Cardiac muscle cell (in vitro differentiated cells and primary cell): ENCODE data around the gene CD247. TPM values are rescaled to one million over a fixed set of nuclear protein-coding genes. Genes with fewer than 3 reads are reported as not detected.

Source experiments
- DNase-seq, 2 donors: peaks; one replicate each; pipeline versions ENCODE4 v3.0.0 to v3.0.0-alpha.2; 2010 to 2017; ENCODE audit warnings: low read depth in 1 of 2, low spot score in 1 of 2
- H3K27ac ChIP-seq: fragments of 200-600 bp; sonication (generic); 2 replicates; pipeline ENCODE4 v1.5.1; 2016
- H3K27me3 ChIP-seq: fragments of 200-600 bp; sonication (generic); 2 replicates; pipeline ENCODE4 v1.6.0; 2016; ENCODE audit warnings: control low read depth
- H3K36me3 ChIP-seq: fragments of 200-600 bp; sonication (generic); 2 replicates; pipeline ENCODE4 v1.5.1; 2016; ENCODE audit warnings: control low read depth
- H3K4me1 ChIP-seq: fragments of 200-600 bp; sonication (generic); 2 replicates; pipeline ENCODE4 v1.8.1; 2017; ENCODE audit warnings: low read depth, mild to moderate bottlenecking, mixed run types
- H3K4me3 ChIP-seq: fragments of 200-600 bp; sonication (generic); 2 replicates; pipeline ENCODE4 v1.5.1; 2016; ENCODE audit warnings: mild to moderate bottlenecking
- H3K9me3 ChIP-seq: fragments of 200-600 bp; sonication (generic); 2 replicates; pipeline ENCODE4 v1.5.1; 2017; ENCODE audit warnings: low read depth, mild to moderate bottlenecking, control low read depth
- polyA plus RNA-seq: library from polyadenylated mRNA; unstranded; fragments of >200 nt; fragmentation: Nextera tagmentation; extraction: Ambion mirVana; gene quantifications from 2 replicates; pipeline ENCODE4 v1.2.1, GENCODE V29; 2016
- total RNA-seq: library from RNA; depleted of rRNA; stranded (reverse); fragments of >200 nt; gene quantifications from 2 replicates; pipeline ENCODE4 v1.2.3, GENCODE V29; 2016
- TF ChIP-seq, protein P1 (sequence below): IDR thresholded peaks from 2 replicates; pipeline ENCODE4 v1.5.1; 2012; ENCODE audit warnings: low read depth, mild to moderate bottlenecking, low read length

CD247 gene
- total and polyA plus RNA-seq, 2 experiments from 2014 or later: 0.80 TPM; not detected in 1

DNA sequence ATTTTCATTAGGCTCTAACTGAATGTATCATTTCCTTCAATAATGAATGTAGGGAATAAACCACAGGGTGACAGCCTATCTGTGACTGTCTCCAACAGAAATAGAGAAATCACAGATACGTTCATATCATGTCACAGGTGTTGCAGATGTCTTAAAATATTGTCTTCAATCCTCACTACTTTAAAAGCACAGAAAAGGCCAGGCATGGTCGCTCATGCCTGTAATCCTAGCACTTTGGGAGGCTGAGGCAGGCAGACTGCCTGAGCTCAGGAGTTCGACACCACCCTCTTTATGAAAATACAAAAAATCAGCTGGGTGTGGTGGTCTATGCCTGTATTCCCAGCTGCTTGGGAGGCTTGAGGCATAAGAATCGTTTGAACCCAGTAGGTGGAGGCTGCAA is 27.0 kb upstream of the CD247 start:
- H3K27me3 ChIP-seq: no peaks in the 10 kb centered on the region
- H3K4me3 ChIP-seq: no peak overlapping the region
- no peaks in the 10 kb centered on the region for H3K9me3 ChIP-seq
- TF ChIP-seq, protein P1, sequence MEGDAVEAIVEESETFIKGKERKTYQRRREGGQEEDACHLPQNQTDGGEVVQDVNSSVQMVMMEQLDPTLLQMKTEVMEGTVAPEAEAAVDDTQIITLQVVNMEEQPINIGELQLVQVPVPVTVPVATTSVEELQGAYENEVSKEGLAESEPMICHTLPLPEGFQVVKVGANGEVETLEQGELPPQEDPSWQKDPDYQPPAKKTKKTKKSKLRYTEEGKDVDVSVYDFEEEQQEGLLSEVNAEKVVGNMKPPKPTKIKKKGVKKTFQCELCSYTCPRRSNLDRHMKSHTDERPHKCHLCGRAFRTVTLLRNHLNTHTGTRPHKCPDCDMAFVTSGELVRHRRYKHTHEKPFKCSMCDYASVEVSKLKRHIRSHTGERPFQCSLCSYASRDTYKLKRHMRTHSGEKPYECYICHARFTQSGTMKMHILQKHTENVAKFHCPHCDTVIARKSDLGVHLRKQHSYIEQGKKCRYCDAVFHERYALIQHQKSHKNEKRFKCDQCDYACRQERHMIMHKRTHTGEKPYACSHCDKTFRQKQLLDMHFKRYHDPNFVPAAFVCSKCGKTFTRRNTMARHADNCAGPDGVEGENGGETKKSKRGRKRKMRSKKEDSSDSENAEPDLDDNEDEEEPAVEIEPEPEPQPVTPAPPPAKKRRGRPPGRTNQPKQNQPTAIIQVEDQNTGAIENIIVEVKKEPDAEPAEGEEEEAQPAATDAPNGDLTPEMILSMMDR: no peak
- H3K4me1 ChIP-seq: peaks cover 14% of the 10 kb centered on the region
- H3K27ac ChIP-seq: no peak overlapping the region
- H3K36me3 ChIP-seq: peaks cover 29% of the 10 kb centered on the region
- DNase-seq: no peak

DNA sequence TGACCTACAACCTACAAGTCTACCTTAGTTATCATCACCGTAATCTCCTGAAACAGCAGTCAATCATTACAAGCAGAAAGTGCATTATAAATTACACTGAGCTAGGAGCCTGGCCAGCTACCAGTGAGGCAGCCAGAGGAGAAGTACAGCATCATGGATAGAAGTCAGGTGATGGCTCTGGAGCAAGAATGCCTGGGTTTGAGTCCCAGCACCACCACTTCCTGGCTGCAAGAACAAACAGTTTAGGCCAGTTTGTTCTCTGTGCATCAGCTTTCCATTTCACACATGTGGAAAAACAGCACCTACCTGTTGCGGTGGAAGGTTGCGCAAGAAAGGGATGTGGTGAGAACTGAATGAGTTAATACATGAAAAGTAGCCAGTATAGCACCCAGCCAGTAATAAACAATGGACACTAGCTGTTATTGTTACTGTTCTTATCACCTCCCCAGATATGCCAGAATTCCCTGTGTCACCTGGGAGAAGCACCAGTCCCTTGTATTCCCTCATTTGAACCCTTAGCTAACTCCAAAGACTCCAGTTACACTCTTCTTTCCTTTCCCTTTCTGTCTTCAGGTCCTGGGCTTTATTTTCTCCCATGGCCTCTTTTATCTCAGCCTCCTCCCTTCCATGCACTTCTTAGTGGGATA is 26.2 kb upstream of the CD247 start:
- DNase-seq: no peak
- Histone ChIP-seq H3K4me1 (peaks cover 10% of the 10 kb centered on the region), H3K27ac (no peak overlapping the region), H3K27me3 (no peaks in the 10 kb centered on the region), H3K4me3 (no peak overlapping the region), H3K9me3 (no peaks in the 10 kb centered on the region), H3K36me3 (peaks cover 29% of the 10 kb centered on the region)
- TF ChIP-seq, protein P1: no peak

GRCh38 chr1:167543199-167543990 is 25.1 kb upstream of the CD247 start:
- H3K27ac ChIP-seq: no peak overlapping the region
- TF ChIP-seq, protein P1: no peak
- no peaks in the 10 kb centered on the region for H3K9me3 ChIP-seq
- H3K4me1 ChIP-seq: peaks cover 10% of the 10 kb centered on the region
- peaks cover 29% of the 10 kb centered on the region for H3K36me3 ChIP-seq
- no peaks in the 10 kb centered on the region for H3K27me3 ChIP-seq
- no peak overlapping the region for H3K4me3 ChIP-seq
- no peak for DNase-seq

DNA sequence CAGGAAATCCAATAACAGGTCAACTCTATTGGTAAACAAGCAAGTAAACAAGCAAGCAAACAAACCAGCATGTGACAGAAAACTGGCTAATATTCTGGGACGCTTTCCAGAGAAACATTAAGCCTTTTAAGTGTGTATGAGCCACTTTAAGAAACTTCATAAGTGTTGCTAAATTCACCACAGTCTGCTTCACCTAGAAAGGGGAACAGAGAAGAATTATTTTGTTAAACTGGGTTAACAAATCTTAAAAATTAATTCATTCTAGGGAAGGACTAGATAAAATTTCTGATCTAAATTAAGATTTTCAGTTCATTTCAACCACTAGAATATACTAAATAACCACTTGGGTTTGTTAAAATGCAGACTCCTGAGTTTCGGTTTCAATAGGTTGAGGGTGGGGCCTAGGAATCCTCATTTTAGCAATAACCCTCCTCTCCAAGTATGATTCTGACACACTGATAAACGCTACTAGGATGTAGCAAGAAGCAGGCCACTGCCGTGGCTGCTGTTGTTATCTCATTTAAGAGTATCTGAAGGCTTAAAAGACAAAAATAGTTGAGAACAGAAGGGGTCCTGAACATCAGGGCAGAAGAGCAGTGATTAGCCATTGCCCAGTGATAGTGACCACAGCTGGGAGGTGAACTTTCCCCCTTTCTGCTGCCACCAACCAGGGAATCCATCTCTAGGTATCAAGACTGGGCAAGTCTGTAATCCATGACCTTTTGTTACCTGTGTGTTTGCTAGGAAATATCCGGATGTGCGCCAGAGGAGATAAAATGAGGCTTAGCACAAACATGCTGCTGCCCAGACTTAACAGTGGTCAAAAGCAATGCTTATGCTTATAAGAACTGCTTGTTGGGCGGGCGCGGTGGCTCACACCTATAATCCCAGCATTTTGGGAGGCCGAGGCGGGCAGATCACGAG is 24.0 kb upstream of the CD247 start:
- no peaks in the 10 kb centered on the region for H3K27me3 ChIP-seq
- no peak for DNase-seq
- H3K36me3 ChIP-seq: peaks cover 27% of the 10 kb centered on the region
- TF ChIP-seq, protein P1: no peak
- peaks cover 10% of the 10 kb centered on the region for H3K4me1 ChIP-seq
- H3K9me3 ChIP-seq: no peaks in the 10 kb centered on the region
- H3K4me3 ChIP-seq: no peak overlapping the region
- H3K27ac ChIP-seq: peak overlapping the region; percentile 49

DNA sequence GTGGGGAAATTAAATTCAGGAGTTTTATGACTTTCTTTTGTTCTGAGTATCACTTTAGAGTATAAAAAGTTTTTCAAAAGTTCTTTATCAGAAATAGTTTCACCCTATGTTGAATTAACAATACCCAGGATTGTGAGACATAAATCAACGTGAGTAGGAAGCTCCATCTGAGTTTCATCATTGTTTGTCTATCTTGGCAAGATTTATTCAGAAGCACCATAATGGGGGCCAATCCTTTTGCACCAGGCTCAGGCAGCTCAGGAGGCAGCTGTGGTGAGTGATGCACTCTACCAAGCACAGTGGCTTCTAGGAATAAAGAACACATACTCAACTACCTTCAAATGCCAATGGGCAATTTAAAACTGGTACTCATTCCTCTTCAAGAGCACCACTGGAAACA is 23.3 kb upstream of the CD247 start:
- no peaks in the 10 kb centered on the region for H3K9me3 ChIP-seq
- TF ChIP-seq, protein P1: no peak
- peak in 1 of 2 donors; percentile 50 for DNase-seq
- peaks cover 10% of the 10 kb centered on the region for H3K4me1 ChIP-seq
- peak overlapping the region; percentile 49 for H3K27ac ChIP-seq
- peaks cover 20% of the 10 kb centered on the region for H3K36me3 ChIP-seq
- no peak overlapping the region for H3K4me3 ChIP-seq
- no peaks in the 10 kb centered on the region for H3K27me3 ChIP-seq
